Vagina (tissue), 2 donors: ENCODE data around the gene GALNT5. TPM values are rescaled to one million over a fixed set of nuclear protein-coding genes. Genes with fewer than 3 reads are reported as not detected.

Experiments used
- DNase-seq, 2 donors: peaks; one replicate each; pipeline ENCODE4 v3.0.0-alpha.2; 2017; ENCODE audit errors: extremely low spot score in 2 of 2
- H3K27ac ChIP-seq: fragments of 200-600 bp; sonication (generic); one replicate; pipeline ENCODE4 v1.5.1; 2019
- H3K27me3 ChIP-seq: fragments of 200-600 bp; sonication (generic); one replicate; pipeline ENCODE4 v1.5.1; 2019
- H3K36me3 ChIP-seq, 2 donors: fragments of 200-600 bp; sonication (generic); one replicate each; pipeline ENCODE4 v1.5.1; 2017 to 2019
- H3K4me1 ChIP-seq: fragments of 200-600 bp; sonication (generic); one replicate; pipeline ENCODE4 v1.5.1; 2019
- H3K4me3 ChIP-seq, 2 donors: fragments of 200-600 bp; sonication (generic); 1 replicate in 1 of 2; 2 replicates in 1 of 2; pipeline ENCODE4 v1.5.1; 2016 to 2019
- H3K9me3 ChIP-seq: fragments of 200-600 bp; sonication (generic); one replicate; pipeline ENCODE4 v1.5.1; 2019
- POLR2A ChIP-seq, 2 donors: fragments of 450-650 bp; IDR thresholded peaks; one replicate each; pipeline ENCODE4 v1.6.1; 2017; ENCODE audit warnings: antibody characterized with exemption in 2 of 2, mild to moderate bottlenecking in 2 of 2, moderate library complexity in 2 of 2
- POLR2AphosphoS5 ChIP-seq, 2 donors: sonication (generic); formaldehyde crosslinking; IDR thresholded peaks; one replicate each; pipeline ENCODE4 v1.9.0; 2017; ENCODE audit warnings: antibody characterized with exemption in 2 of 2, mild to moderate bottlenecking in 2 of 2, low read depth in 1 of 2; ENCODE audit not compliant: insufficient read depth in 1 of 2
- intact Hi-C: fragments of 100-400 bp; cut with DNase I; formaldehyde crosslinking; loops from one replicate; pipeline ENCODE4 v1.15.1; 2023
- total RNA-seq: library from RNA; depleted of rRNA; stranded (reverse); fragments of >200 nt; gene quantifications from one replicate; pipeline ENCODE4 v1.2.3, GENCODE V29; 2016
- TF ChIP-seq, protein P1 (sequence below), 3 experiments: fragments of 450-650 bp in 2 of 3; fragments of 200-600 bp in 1 of 3; sonication (generic) in 1 of 3; IDR thresholded peaks; one replicate each; pipeline ENCODE4 v1.5.1; 2017 to 2019; ENCODE audit warnings: antibody characterized with exemption in 3 of 3, mild to moderate bottlenecking in 2 of 3, moderate library complexity in 2 of 3

GALNT5 gene, protein sequence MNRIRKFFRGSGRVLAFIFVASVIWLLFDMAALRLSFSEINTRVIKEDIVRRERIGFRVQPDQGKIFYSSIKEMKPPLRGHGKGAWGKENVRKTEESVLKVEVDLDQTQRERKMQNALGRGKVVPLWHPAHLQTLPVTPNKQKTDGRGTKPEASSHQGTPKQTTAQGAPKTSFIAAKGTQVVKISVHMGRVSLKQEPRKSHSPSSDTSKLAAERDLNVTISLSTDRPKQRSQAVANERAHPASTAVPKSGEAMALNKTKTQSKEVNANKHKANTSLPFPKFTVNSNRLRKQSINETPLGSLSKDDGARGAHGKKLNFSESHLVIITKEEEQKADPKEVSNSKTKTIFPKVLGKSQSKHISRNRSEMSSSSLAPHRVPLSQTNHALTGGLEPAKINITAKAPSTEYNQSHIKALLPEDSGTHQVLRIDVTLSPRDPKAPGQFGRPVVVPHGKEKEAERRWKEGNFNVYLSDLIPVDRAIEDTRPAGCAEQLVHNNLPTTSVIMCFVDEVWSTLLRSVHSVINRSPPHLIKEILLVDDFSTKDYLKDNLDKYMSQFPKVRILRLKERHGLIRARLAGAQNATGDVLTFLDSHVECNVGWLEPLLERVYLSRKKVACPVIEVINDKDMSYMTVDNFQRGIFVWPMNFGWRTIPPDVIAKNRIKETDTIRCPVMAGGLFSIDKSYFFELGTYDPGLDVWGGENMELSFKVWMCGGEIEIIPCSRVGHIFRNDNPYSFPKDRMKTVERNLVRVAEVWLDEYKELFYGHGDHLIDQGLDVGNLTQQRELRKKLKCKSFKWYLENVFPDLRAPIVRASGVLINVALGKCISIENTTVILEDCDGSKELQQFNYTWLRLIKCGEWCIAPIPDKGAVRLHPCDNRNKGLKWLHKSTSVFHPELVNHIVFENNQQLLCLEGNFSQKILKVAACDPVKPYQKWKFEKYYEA
- 3.2 TPM for total RNA-seq

DNA sequence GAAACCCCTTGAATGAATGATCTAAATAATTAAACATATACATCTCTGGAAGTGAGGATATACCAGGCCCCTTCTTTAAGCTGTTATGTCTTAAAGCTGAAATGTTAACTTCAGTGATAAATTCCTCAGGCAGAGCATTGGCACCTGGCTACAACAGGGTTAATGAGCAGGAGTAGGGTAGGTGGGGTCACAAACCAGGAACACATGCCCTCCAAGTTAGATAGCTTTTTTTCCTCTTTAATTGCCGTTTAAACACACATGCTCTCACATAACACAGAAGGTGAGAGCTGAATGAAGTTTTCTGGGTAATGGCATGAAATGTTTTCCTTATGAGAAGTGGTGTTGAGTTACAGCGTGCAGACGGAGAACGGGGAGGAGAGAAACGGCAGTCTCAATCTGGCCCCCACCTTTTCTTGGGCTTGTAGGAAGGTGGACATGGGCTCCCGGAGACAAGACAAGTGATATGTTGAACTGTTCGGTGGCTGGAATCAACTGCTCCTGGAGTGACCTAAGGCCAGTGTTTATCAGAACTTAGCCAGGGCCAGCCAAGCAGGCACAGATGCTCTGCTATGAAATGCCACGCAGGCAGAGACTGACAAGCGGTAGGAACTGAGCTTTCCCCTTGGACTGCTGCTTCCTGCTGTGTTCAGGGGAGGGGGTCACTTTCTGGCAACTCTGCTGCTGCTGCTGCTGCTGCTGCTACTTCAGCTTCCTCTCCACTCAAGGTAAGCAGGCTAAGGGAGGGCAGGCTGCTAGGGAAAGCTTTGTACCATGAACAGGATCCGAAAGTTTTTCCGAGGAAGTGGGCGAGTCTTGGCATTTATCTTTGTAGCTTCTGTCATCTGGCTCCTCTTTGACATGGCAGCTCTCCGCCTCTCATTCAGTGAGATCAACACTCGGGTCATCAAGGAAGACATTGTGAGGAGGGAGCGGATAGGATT is at the start of gene GALNT5:
GALNT5 (plus strand) TSS at position 394 of the 941 bp plus-strand sequence; CDS start at position 772, 378 bp downstream.
- Histone ChIP-seq H3K9me3 (no peaks in the 10 kb centered on the region), H3K27ac (no peak within 1 kb of the TSS), H3K36me3 (no peaks in the 10 kb centered on the region), H3K27me3 (no peaks in the 10 kb centered on the region), H3K4me1 (peaks cover 9% of the 10 kb centered on the region), H3K4me3 (peak within 1 kb of the TSS; percentile 32 to 39)
- no peak for DNase-seq
- TF ChIP-seq, protein P1, sequence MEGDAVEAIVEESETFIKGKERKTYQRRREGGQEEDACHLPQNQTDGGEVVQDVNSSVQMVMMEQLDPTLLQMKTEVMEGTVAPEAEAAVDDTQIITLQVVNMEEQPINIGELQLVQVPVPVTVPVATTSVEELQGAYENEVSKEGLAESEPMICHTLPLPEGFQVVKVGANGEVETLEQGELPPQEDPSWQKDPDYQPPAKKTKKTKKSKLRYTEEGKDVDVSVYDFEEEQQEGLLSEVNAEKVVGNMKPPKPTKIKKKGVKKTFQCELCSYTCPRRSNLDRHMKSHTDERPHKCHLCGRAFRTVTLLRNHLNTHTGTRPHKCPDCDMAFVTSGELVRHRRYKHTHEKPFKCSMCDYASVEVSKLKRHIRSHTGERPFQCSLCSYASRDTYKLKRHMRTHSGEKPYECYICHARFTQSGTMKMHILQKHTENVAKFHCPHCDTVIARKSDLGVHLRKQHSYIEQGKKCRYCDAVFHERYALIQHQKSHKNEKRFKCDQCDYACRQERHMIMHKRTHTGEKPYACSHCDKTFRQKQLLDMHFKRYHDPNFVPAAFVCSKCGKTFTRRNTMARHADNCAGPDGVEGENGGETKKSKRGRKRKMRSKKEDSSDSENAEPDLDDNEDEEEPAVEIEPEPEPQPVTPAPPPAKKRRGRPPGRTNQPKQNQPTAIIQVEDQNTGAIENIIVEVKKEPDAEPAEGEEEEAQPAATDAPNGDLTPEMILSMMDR (IDR thresholded peaks at IDR 0.05) = no peak
- TF ChIP-seq POLR2AphosphoS5 (IDR thresholded peaks at IDR 0.05; ENCODE audit: insufficient read depth in 1 of 2, low read depth in 1 of 2) (no peak), POLR2A (IDR thresholded peaks at IDR 0.05) (no peak)
- intact Hi-C loops = no loop called here

DNA sequence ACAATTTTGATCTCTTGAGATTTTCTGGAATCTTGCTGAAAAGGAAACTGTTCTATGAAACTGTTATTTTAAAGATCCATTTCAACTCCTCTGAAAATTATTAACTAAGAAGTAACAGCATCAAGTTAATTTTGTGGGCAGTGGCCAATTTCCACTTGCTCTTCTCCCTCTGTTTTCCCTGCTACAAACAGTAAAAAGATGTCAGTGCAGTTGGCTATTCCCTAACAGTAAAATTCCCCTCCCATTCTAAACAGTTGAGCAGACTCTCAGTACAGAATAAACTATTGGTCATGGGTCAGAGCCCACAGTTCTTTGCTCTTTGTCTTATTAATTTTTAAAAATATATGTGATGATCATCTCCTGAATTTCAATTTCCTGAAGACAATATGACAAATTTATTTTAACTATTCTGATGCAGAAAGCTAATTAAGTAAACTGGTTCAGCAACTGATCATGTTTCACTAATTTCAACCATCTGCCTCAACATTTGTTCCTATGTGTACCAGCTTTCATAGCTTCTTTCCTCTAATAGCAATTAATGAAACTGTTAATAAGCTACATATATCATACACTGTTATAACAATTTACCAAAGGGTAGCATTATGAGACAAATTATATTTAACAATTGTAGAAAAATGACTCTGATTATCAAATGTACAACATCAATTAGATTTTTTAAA is 41.1 kb upstream of the GALNT5 start:
- Histone ChIP-seq H3K4me3 (no peak overlapping the region), H3K9me3 (no peaks in the 10 kb centered on the region), H3K36me3 (no peaks in the 10 kb centered on the region), H3K4me1 (no peaks in the 10 kb centered on the region), H3K27me3 (no peaks in the 10 kb centered on the region), H3K27ac (no peak overlapping the region)
- no peak for DNase-seq
- intact Hi-C loops = no loop called here
- TF ChIP-seq POLR2AphosphoS5 (IDR thresholded peaks at IDR 0.05; ENCODE audit: insufficient read depth in 1 of 2, low read depth in 1 of 2) = no peak
- TF ChIP-seq POLR2A (IDR thresholded peaks at IDR 0.05) = no peak
- TF ChIP-seq, protein P1 (IDR thresholded peaks at IDR 0.05) = no peak

DNA sequence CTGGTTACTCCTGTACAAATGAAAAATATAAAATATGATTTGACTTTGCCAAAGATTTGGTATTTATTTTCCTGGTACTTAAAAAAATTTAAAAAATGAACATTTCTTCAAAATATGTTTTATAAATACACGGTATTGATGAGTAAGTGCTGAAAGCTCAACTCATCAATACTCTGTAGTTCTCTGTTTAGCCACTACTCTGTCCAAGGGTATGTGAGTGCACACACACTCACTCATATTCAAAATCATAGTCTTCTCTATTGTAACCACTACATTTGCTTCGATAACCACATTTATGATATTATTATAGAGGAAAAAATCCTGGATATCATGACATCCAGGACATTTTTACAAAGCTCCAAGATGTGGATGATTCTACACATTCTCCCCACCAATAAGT is 40.1 kb upstream of the GALNT5 start:
- DNase-seq = no peak
- Histone ChIP-seq H3K36me3 (no peaks in the 10 kb centered on the region), H3K4me1 (no peaks in the 10 kb centered on the region), H3K27ac (no peak overlapping the region), H3K27me3 (no peaks in the 10 kb centered on the region), H3K9me3 (no peaks in the 10 kb centered on the region), H3K4me3 (no peak overlapping the region)
- intact Hi-C loops = no loop called here
- TF ChIP-seq, protein P1 (IDR thresholded peaks at IDR 0.05) = no peak
- no peak for TF ChIP-seq POLR2AphosphoS5 (IDR thresholded peaks at IDR 0.05; ENCODE audit: insufficient read depth in 1 of 2, low read depth in 1 of 2)
- no peak for TF ChIP-seq POLR2A (IDR thresholded peaks at IDR 0.05)

DNA sequence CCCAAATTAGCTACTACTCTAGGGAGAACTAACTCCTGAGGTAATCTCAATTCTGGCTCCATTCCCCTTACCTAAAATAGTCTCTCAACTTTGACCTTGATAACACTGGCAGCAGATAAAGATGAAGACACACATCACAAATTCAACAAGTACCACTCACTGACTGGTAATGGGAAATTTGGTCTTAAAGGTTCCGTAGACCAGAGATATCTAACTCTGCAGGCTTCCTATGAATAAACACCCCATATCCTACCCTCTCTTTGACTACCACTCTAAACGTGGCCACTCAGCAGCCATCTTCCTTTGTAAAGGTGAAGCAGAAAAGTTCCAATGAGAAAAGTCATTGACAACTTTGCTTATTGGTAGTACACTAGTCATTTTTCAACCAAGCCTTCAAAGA is 38.6 kb upstream of the GALNT5 start:
- no peak for DNase-seq
- Histone ChIP-seq H3K4me3 (no peak overlapping the region), H3K9me3 (no peaks in the 10 kb centered on the region), H3K27ac (no peak overlapping the region), H3K36me3 (no peaks in the 10 kb centered on the region), H3K27me3 (no peaks in the 10 kb centered on the region), H3K4me1 (no peaks in the 10 kb centered on the region)
- no peak for TF ChIP-seq POLR2AphosphoS5 (IDR thresholded peaks at IDR 0.05; ENCODE audit: insufficient read depth in 1 of 2, low read depth in 1 of 2)
- TF ChIP-seq, protein P1 (IDR thresholded peaks at IDR 0.05) = no peak
- no peak for TF ChIP-seq POLR2A (IDR thresholded peaks at IDR 0.05)
- intact Hi-C loops = no loop called here
